Tibial nerve (tissue), 4 donors: Measurements from ENCODE around the gene TSHZ3. TPM values are rescaled to one million over a fixed set of nuclear protein-coding genes. Genes with fewer than 3 reads are reported as not detected.

Experiments
- DNase-seq, 2 donors: peaks; one replicate each; pipeline ENCODE4 v3.0.0-alpha.2; 2019; ENCODE audit warnings: low spot score in 2 of 2
- H3K27ac ChIP-seq, 4 donors: fragments of 200-600 bp; sonication (generic) in 3 of 4; one replicate each; pipeline ENCODE4 v1.5.1; 2017 to 2019; ENCODE audit warnings: mild to moderate bottlenecking in 1 of 4
- H3K27me3 ChIP-seq, 2 donors: fragments of 200-600 bp; sonication (generic) in 1 of 2; one replicate each; pipeline versions ENCODE4 v1.5.1 to v1.6.0; 2017 to 2019
- H3K36me3 ChIP-seq, 3 donors: fragments of 200-600 bp; sonication (generic); one replicate each; pipeline ENCODE4 v1.5.1; 2018 to 2019
- H3K4me1 ChIP-seq, 4 donors: fragments of 200-600 bp; sonication (generic) in 3 of 4; one replicate each; pipeline ENCODE4 v1.5.1; 2017 to 2019
- H3K4me3 ChIP-seq, 4 donors: fragments of 200-600 bp; sonication (generic) in 3 of 4; one replicate each; pipeline ENCODE4 v1.5.1; 2017 to 2019; ENCODE audit warnings: mild to moderate bottlenecking in 1 of 4, moderate library complexity in 1 of 4
- H3K9me3 ChIP-seq, 4 donors: fragments of 200-600 bp; sonication (generic) in 3 of 4; one replicate each; pipeline ENCODE4 v1.5.1; 2017 to 2019
- CTCF ChIP-seq, 5 experiments: fragments of 200-600 bp in 3 of 5; fragments of 450-650 bp in 2 of 5; sonication (generic) in 3 of 5; IDR thresholded peaks; one replicate each; pipeline ENCODE4 v1.5.1; 2016 to 2019; ENCODE audit warnings: antibody characterized with exemption in 5 of 5, mild to moderate bottlenecking in 3 of 5, moderate library complexity in 2 of 5
- EP300 ChIP-seq, 2 donors: sonication (generic); formaldehyde crosslinking; IDR thresholded peaks; one replicate each; pipeline ENCODE4 v1.6.1; 2017; ENCODE audit warnings: antibody characterized with exemption in 2 of 2, mild to moderate bottlenecking in 1 of 2
- POLR2A ChIP-seq, 2 donors: fragments of 450-650 bp; IDR thresholded peaks; one replicate each; pipeline ENCODE4 v1.6.1; 2017; ENCODE audit warnings: antibody characterized with exemption in 2 of 2, mild to moderate bottlenecking in 2 of 2, moderate library complexity in 2 of 2
- WGBS, 2 donors: methylation state at CpG; one replicate each; pipeline ENCODE4 v1.1.5; 2018; 5-methylcytosine and 5-hydroxymethylcytosine counted together
- total RNA-seq, 4 donors: library from RNA; depleted of rRNA; stranded (reverse); fragments of >200 nt; gene quantifications; one replicate each; pipeline ENCODE4 v1.1.0, GENCODE V29; 2016

TSHZ3 gene
- total RNA-seq, 4 donors from 2014 or later, result 20.4 to 22.4 (median 22.3) TPM

GRCh38 chr19:31315652-31316051 lies 33.6 kb downstream of the TSHZ3 start:
- TF ChIP-seq CTCF (IDR thresholded peaks at IDR 0.05) (no peak), POLR2A (IDR thresholded peaks at IDR 0.05) (no peak)
- DNase-seq, result no peak
- Histone ChIP-seq H3K4me1 (peaks cover 0 to 59% (median 17%) of the 10 kb centered on the region in 4 donors), H3K36me3 (peaks cover 0 to 7% (median 0%) of the 10 kb centered on the region in 3 donors), H3K27me3 (no peaks in the 10 kb centered on the region), H3K27ac (peak overlapping the region in 2 of 4 donors; percentile 9 to 65), H3K4me3 (no peak overlapping the region), H3K9me3 (no peaks in the 10 kb centered on the region)
- WGBS, 2 donors, result 49 to 50% methylated on average over 5 of the region's 5 CpGs

- no peak for TF ChIP-seq POLR2A (IDR thresholded peaks at IDR 0.05)
- TF ChIP-seq EP300 (IDR thresholded peaks at IDR 0.05), result no peak
- TF ChIP-seq CTCF (IDR thresholded peaks at IDR 0.05), result no peak
- Histone ChIP-seq H3K27ac (no peak overlapping the region), H3K4me1 (peaks cover 0 to 57% (median 17%) of the 10 kb centered on the region in 4 donors), H3K4me3 (no peak overlapping the region), H3K36me3 (peaks cover 0 to under 1% (median 0%) of the 10 kb centered on the region in 3 donors), H3K9me3 (no peaks in the 10 kb centered on the region), H3K27me3 (no peaks in the 10 kb centered on the region)
- no peak for DNase-seq
- 76 to 79% methylated on average over 14 of the region's 14 CpGs for WGBS, 2 donors
Observed at GRCh38 chr19:31314849-31315629, 34.2 kb downstream of the TSHZ3 start.

GRCh38 chr19:31314156-31314555 lies 35.1 kb downstream of the TSHZ3 start:
- no peak for TF ChIP-seq POLR2A (IDR thresholded peaks at IDR 0.05)
- TF ChIP-seq EP300 (IDR thresholded peaks at IDR 0.05), result no peak
- no peak for TF ChIP-seq CTCF (IDR thresholded peaks at IDR 0.05)
- Histone ChIP-seq H3K4me1 (peaks cover 0 to 48% (median 17%) of the 10 kb centered on the region in 4 donors), H3K27me3 (no peaks in the 10 kb centered on the region), H3K36me3 (no peaks in the 10 kb centered on the region), H3K4me3 (no peak overlapping the region), H3K27ac (no peak overlapping the region), H3K9me3 (no peaks in the 10 kb centered on the region)
- DNase-seq, result no peak
- 89% methylated on average over 10 of the region's 10 CpGs for WGBS, 2 donors

- no peak for DNase-seq
- WGBS, 2 donors, result 88 to 93% methylated on average over 14 to 20 of the region's 20 CpGs
- Histone ChIP-seq H3K36me3 (no peaks in the 10 kb centered on the region), H3K4me1 (peaks cover 0 to 47% (median 17%) of the 10 kb centered on the region in 4 donors), H3K27me3 (no peaks in the 10 kb centered on the region), H3K4me3 (no peak overlapping the region), H3K9me3 (no peaks in the 10 kb centered on the region), H3K27ac (no peak overlapping the region)
- TF ChIP-seq CTCF (IDR thresholded peaks at IDR 0.05) (no peak), POLR2A (IDR thresholded peaks at IDR 0.05) (no peak), EP300 (IDR thresholded peaks at IDR 0.05) (no peak)
Observed at GRCh38 chr19:31313291-31314030, 35.8 kb downstream of the TSHZ3 start.
